Measurements from ENCODE around the gene TRMO.

- TF ChIP-seq CTCF (IDR thresholded peaks at IDR 0.05 in 4 of 5, conservative IDR thresholded peaks at IDR 0.05 in 1 of 5) (no peak), POLR2A (IDR thresholded peaks at IDR 0.05) (no peak)
These were observed 63.0 kb downstream of the TRMO start for GRCh38 chr9:97859346-97859745.

Data from gastrocnemius medialis (tissue), 4 donors.